ENCODE results near the gene TMEM100. TPM values are rescaled to one million over a fixed set of nuclear protein-coding genes. Genes with fewer than 3 reads are reported as not detected.

Gene TMEM100, protein sequence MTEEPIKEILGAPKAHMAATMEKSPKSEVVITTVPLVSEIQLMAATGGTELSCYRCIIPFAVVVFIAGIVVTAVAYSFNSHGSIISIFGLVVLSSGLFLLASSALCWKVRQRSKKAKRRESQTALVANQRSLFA
- 8.7 and 12.1 TPM in 2 replicates for total RNA-seq (2014; rRNA removed)
- 0.80 TPM for polyA plus RNA-seq (2012)

GRCh38 chr17:55722742-55723487 is at the start of gene TMEM100:
Gene TMEM100 (minus strand): TSS chr17:55722864. CDS start chr17:55721070, 1,794 bp downstream.
- peak; percentile 92 for DNase-seq (ENCODE audit: low read depth)

- DNase-seq (ENCODE audit: low read depth): no peak
Observed at GRCh38 chr17:55772086-55772485, 49.4 kb upstream of the TMEM100 start.

- DNase-seq (ENCODE audit: low read depth): peak; percentile 66
Observed at GRCh38 chr17:55770196-55770870, 47.7 kb upstream of the TMEM100 start.

DNA sequence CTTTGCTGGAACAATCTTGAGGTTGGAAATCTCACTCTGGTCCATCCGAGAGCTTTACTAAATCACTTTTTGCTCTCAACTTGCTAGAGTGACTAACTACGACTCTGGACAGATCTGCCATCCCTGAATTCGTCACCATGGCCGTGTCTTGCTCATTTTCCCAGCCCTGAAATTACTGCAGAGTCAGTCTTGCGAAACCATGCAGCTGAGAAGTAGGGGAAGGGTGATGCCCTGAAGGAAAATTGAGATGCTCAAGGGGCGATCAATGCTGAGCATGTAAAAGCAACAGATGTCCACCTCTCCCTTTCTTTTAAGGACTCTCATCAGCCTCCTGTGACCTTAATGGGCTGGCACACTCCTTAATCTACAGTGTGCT is 46.9 kb upstream of the TMEM100 start:
- peak; percentile 80 for DNase-seq (ENCODE audit: low read depth)

- no peak for DNase-seq (ENCODE audit: low read depth)
Observed at GRCh38 chr17:55768936-55769624, 46.4 kb upstream of the TMEM100 start.

DNA sequence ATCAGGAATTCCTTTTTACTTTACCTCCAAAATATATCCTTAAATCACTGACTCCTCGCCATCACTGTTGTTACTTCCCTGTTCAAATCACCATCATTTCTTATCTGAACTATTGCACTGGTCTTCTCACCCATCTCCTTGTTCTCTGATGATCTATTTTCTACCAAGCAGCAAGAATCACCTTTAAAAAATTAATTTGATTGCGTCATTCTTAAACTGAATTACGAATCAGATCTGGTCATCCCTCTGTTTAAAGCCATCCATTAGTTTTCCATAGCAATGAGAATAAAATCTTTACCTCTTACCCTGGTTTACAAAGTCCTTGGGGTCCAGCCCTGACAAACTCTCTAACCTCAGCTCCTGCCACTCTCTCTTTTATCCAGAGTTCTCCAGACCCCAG is 42.8 kb upstream of the TMEM100 start:
- DNase-seq (ENCODE audit: low read depth): no peak

DNA sequence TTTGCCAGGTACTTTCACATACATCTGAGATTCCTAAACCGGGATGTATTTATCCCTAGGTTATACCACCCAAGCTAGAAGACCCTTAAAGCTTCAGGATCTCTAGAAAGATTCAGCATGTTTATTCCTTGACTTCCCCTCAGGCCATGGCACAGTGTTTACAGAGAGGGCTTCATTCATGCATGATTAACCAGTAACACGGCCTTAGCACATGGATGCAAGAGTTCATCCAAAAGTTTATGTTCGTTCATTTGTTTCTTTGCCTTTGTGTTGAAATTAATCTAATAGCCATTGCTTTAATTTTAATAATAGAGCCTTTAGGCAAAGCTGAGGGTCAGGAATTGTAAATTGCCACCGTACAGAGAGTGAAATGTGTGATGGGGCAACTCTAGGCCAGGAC is 41.9 kb upstream of the TMEM100 start:
- DNase-seq (ENCODE audit: low read depth): no peak

- DNase-seq (ENCODE audit: low read depth): no peak
Observed at GRCh38 chr17:55763856-55764255, 41.2 kb upstream of the TMEM100 start.

- DNase-seq (ENCODE audit: low read depth): no peak
Observed at GRCh38 chr17:55762086-55762858, 39.6 kb upstream of the TMEM100 start.

GRCh38 chr17:55760643-55761355 is 38.1 kb upstream of the TMEM100 start:
- no peak for DNase-seq (ENCODE audit: low read depth)

DNA sequence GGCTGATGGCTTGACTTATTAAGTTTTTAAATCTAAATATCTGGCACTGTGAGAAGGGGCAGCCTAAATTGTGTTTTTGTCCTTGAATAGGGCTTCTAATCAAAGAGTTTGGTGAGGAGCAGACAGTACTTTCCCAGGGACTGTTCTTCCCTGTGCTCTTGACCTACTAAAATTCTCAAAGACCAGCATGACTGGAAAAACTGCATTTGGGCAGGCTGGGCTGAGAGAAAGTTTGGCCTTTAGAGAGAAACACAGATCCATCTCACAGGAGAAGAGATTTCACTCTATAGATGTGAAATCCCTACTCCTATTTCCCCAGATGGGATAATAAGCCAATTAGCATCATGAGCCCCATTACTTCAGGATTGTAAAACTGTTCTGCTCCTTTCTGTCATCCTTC is 35.5 kb upstream of the TMEM100 start:
- DNase-seq (ENCODE audit: low read depth): no peak

GRCh38 chr17:55757659-55758058 is 35.0 kb upstream of the TMEM100 start:
- no peak for DNase-seq (ENCODE audit: low read depth)

- DNase-seq (ENCODE audit: low read depth): no peak
Observed at GRCh38 chr17:55756689-55757088, 34.0 kb upstream of the TMEM100 start.

DNA sequence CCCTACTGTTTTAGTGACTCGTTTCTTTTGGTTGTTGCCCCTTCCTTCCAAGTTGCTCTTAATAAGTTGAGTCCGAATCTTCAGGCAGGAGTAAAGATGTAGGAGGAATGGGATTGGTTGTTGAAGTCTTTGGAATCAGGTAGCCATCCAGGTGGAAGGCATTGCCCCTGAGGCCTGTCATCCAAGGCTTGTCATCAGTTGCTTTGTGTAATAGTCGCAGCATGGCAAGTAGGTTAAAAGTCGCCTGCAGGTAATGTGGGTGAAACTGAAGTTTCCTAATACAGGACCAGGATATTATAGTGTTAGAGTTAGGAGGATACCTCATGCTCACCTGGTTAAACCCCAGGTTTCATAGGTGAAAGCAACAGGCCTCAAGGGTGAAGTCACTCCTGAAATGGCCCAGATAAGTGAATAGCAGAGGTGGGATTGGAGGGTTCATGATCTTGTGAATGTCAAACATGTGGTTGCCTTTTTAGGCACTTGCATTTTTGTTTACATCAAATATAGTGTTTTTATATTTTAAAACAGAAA is 29.1 kb upstream of the TMEM100 start:
- no peak for DNase-seq (ENCODE audit: low read depth)

GRCh38 chr17:55750750-55751657 is 28.3 kb upstream of the TMEM100 start, which contains the start of gene PCTP:
Gene PCTP (plus strand): TSS chr17:55751051. CDS start chr17:55751104, 53 bp downstream.
- peak; percentile 94 for DNase-seq (ENCODE audit: low read depth)

GRCh38 chr17:55749985-55750384 is 27.3 kb upstream of the TMEM100 start:
- no peak for DNase-seq (ENCODE audit: low read depth)

- DNase-seq (ENCODE audit: low read depth): no peak
Observed at GRCh38 chr17:55748841-55749240, 26.2 kb upstream of the TMEM100 start.

DNA sequence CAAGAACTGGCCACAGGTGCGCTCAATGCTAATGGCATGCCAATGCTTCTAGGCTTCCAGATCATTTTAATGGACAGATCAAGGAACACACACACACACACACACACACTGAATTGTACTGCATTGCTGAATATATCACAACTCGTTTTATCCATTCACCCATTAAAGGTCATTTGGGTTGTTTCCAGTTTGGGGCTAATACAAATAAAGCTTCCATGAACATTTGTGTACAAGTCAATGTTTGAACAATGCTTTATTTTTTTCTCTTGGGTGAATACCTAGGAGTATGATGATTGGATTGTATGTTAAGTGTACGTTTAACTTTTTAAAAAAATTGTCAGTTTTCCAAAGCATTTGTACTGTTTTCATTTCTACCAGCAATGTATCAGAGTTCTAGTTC is 24.5 kb upstream of the TMEM100 start:
- no peak for DNase-seq (ENCODE audit: low read depth)

DNA sequence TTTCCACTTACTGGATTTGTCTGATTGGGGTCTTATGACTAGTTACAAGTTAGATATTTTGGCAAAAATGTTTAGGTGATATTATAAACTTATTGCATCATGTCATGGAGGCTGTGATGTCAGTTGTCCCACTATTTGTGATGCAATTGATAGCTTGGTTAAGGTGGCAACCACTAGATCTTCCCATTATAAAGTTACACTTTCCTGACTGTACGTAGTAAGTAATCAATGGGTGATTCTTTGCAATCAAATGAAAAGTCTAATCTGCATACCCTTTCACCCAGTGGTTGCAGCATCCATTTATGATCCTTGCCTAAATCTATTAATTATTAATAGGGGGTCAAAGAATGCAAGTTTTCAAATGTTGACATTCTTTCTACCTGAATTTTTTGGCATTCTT is 23.8 kb upstream of the TMEM100 start:
- no peak for DNase-seq (ENCODE audit: low read depth)
